Glomerular visceral epithelial cell (primary cell): ENCODE data around the gene GNAL.
"Not testable (repeated sequence)": the region's sequence is repeated elsewhere in the genome, so short reads cannot be mapped to it uniquely, and the experiment has no call there.

Source experiments
- DNase-seq: peaks from one replicate; pipeline ENCODE4 v3.0.0-alpha.2; 2016; ENCODE audit errors: extremely low spot score

Gene GNAL

DNA sequence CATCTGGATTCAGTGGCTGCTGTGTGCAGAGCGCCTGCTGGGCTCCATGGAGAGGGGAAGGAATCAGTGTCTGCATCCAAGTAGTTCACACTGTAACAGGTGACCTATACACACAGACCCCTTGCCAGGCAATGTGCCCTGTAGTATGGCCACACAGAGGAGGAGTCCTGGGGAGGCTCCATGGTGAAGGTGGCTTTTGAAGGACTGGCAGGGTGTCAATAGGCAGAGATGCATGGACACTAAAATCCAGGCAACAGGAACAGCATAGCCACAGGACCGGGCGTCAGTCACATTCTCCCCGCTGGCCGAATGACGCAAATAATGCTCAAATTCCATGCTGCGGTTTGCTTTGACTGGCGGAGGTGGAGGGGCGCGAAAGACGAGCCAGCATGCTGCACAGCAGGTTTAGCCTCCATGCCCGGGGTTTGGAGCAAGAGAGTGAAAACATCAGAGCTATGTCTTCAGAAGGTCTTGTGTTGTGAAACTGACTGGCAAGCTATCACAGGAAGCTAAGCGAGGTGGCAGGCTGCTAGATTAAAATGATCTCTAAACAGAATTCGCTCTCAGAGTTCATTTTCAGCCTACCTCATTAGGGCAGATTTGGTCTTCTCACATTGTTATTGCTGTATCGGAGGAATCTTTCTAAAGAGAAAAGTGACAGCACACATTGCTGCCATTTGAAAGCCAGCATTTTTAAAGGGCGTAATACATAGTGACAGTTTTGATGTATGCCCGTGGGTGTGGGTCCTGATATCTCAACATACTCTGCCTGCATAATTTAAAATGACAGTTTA lies 161.0 kb downstream of the GNAL start:
- peak; percentile 85 for DNase-seq

DNA sequence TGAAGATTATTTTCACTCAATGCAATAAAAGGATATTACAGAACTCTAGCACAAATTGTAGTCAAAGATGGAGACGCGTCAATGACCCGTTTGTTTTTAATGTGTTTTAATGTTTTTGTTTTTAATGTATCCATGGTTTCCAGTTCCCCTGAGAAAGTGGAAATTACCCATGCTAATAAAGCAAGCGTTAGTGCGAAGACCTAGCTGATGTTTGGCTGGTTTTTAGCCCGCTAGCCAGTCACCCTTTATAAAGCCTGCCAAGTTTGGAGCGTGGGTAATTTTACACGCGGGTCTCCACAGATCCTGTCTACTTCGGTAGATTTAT lies 161.7 kb downstream of the GNAL start:
- DNase-seq, result no peak

DNA sequence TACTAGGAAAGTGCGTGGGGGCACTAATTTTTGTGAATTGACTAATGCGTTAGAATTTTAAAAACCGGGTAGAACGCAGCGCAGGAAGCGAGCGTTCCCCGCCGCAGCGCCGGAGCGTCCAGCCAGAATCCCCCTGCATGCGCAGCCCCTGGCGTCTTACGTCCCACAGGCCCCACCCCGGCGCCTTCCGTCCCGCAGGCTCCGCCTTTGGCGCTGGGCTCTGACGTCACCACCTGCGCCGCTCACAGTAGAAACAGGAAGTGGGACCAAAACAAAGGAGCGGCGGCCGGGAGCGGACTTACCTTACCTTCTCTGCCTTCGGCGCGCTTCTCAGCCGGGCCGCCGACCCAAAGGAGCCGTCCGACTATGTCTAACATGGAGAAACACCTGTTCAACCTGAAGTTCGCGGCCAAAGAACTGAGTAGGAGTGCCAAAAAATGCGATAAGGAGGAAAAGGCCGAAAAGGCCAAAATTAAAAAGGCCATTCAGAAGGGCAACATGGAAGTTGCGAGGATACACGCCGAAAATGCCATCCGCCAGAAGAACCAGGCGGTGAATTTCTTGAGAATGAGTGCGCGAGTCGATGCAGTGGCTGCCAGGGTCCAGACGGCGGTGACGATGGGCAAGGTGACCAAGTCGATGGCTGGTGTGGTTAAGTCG lies 162.2 kb downstream of the GNAL start, which contains the start of gene CHMP1B:
CHMP1B (plus strand) TSS at position 268 of the 660 bp plus-strand sequence; CDS start at position 367, 99 bp downstream.
- DNase-seq, result peak; percentile 96

- peak; percentile 46 for DNase-seq
These were observed 162.8 kb downstream of the GNAL start for GRCh38 chr18:11851806-11852337.

DNA sequence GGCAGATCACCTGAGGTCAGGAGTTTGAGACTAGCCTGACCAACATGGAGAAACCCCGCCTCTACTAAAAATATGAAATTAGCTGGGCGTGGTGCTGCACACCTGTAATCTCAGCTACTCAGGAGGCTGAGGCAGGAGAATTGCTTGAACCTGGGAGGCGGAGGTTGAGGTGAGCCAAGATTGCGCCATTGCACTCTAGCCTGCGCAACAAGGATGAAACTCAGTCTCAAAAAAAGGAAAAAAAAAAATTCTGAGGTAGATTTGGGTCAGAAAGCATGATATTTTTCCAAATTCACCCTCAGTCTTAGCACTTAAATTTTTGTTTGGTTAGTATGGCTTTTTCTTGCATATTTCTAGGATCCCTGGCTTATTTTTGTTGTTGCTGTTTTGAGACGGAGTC lies 165.5 kb downstream of the GNAL start:
- not testable (repeated sequence) for DNase-seq

DNA sequence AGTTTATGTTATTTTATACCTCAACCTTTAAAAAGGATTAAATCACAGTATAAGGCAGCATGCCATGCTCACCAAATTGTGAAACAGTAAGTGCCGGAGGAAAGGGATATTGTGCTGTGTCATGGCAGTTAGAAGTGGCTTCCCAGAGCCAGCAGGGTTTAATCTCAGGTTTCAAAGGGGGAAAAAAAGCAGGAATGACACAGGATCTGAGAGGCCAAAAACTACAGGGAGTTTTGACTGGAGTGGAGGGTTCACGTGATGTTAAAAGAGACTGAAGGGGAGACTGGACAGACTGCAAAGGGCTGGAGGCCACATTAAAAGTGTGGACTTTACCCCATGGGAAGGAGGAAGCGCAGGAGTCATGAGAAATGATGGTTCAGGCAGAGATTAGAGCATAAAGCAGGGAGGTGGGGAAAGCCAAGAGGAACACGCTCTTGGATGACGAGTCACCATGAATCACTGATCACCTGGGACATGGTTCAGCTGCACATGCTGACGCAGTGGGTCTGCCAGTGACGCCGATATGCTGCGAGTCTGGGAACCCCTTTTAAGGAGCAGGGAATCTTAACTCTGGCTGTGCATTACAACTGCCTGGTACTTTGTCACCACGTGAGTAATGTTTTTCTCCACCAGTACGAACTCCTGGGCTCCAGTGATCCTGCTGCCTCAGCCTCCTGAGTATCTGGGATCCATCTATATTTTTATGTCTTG lies 168.3 kb downstream of the GNAL start:
- peak; percentile 94 for DNase-seq

DNA sequence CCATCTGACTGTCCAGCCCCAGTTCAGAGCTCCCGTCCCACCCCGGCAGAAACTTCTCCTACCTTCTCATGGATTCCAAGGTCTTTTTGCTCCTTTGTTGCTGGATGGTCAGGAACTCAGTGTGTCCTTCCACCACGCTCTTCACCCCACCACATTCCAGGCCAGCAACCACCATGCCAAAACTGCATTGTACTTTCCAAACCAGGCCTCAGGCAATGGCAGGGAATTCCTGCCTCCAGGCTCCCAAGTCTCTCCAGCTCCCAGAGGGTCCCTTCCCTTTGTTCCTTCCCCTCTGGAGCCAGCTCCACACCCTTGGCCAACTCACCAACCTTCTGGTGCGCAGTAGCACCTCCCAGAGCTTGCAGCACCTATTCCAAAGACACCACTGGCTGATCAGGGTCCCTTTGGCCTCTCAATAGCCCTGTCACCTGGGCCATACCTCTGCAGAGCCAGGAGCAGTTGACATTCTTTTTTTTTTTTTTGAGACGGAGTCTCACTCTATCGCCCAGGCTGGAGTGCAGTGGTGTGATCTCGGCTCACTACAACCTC lies 170.3 kb downstream of the GNAL start:
- no peak for DNase-seq

DNA sequence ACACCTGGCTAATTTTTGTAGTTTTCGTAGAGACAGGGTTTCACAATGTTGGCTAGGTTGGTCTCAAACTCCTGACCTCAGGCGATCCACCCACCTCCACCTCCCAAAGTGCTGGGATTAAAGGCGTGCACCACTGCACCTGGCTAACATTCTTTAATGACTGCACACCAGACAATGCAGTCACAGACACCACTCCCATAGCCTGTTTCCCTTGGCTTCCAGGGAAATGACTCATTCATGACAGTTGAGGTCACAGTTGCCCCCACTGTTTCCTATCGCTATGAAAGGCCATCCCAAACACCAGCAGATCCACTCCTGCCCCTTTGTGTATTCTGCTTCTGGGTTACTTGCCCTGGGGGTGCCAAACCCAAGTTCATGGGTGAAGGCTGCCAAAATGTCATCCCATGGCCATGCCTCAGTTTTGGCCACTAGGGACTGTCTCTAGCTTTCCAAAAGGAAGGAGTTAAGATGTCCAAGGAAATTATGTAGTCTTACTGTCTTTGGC lies 170.9 kb downstream of the GNAL start:
- DNase-seq, result peak; percentile 86

- DNase-seq, result peak; percentile 34
These were observed 171.8 kb downstream of the GNAL start for GRCh38 chr18:11860594-11861450.

DNA sequence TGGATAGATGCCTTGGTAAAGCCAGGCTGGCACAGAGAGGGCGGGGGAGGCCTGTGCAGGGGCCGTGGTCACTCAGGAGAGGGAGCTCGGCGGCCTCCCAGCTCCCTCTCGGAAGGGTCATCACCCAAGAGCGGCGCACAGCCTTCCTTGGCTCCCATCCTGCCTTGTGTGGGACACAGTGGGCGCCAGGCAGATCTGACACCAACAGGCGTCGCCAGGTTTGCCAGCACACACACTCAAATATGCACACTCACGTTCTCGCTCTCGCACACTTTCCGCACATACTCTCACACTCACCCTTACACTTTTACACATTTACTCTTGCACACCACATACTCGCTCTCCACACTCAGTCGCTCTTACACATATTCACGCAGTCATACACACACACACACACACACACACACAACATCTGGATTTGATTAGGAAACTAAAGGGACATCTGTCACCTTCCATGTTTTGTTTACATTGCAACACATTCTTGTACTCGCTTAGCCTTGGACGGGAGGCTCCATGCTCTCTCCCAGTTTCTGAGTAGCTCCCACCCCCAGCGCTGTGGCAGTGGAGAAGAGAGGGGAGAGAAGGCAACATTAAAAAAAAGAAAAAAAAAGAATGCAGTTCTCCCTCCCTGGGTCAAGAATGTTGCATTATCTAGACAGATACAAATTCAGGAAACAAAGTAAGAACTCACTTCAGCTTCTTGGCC lies 172.7 kb downstream of the GNAL start:
- no peak for DNase-seq

GRCh38 chr18:11862468-11863137 lies 173.5 kb downstream of the GNAL start:
- DNase-seq, result no peak

DNA sequence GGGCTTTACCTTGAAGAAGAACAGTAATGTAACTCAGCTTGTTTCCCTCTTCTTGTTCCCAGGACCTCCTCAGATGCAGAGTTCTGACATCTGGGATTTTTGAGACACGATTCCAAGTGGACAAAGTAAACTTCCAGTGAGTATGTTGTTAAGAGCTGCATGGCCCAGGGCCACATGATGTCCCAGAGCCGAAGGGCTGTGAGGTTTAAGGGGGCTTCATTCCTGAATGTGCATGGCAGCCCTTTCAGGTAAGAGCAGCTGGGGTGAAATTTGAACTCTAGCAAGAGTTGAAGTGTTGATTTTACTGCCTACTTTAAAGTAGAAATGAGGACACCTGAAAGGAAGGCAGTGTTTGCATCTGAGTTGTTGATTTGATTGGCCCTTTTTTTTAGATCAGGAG lies 175.4 kb downstream of the GNAL start:
- DNase-seq, result no peak

DNA sequence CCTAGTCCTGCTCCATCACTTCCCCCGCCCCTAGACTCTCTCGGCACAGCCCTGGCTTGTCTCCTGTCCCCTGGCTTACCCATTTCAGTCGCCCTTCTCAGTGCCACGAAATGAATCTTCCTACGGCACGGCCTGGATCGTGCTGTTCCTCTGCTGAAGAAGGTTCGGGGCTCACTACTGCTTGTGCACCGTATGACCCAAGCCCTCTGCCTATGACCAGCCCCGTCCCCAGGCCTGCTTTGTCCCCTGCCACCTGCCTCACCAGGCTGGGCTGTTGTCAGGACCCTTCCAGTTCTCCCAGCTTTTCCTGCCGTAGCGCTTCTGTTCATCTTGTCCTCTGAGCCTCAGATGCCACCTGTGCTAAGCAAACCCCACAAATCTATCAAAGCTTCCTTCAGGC lies 176.0 kb downstream of the GNAL start:
- DNase-seq, result no peak

DNA sequence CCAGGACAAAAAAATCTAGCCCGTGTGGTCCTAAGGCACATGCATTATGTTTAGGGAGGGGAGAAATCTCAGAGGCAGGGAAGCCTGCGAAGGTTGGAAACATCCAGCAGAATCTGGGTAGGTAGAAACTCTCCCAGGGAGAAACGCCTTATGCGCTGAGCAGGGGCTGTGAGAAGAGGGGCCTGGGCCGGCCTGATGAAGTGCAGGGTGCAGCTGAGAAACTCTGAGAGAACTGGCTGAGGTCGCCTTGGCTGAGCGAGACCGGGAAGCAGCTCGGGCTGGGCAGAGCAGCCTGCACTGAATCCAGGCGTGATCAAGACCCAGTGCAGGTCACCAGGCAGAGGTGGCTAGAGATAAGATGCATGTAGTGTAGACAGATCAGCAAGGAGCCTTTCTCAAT lies 177.3 kb downstream of the GNAL start:
- no peak for DNase-seq

DNA sequence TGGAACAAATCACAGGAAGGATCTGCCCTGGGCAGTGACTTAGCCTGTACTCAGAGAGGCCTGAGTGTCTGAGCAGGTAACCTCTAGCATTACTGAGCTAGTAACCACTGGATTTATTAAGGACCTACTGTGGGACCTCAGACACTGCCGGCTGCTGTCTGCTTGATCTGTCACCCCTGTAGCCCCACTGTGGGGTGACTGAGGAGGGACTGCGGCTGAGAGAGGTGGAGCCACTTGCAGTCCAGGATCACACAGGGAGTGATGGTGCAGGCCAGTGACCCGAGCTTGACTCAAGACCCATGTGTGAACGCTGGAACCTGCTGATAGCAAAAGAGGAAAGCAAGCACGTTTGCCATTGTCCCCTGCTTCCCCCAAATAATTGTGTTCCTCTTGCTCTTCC lies 177.7 kb downstream of the GNAL start:
- no peak for DNase-seq

DNA sequence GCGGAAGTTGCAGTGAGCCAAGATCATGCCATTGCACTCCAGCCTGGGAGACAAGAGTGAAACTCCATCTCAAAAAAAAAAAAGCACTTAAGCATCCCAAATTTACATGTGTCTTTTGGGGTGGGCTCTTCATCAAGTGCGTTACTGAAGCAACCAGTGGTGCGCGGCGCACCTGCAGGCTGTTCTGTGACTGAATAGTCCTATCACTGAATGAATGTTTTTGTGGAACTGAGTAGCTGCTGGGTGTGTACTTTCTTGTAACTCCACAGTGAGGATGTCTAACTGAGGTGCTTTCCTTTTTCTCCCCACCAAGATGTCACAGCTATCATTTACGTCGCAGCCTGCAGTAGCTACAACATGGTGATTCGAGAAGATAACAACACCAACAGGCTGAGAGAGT lies 179.2 kb downstream of the GNAL start:
- no peak for DNase-seq

DNA sequence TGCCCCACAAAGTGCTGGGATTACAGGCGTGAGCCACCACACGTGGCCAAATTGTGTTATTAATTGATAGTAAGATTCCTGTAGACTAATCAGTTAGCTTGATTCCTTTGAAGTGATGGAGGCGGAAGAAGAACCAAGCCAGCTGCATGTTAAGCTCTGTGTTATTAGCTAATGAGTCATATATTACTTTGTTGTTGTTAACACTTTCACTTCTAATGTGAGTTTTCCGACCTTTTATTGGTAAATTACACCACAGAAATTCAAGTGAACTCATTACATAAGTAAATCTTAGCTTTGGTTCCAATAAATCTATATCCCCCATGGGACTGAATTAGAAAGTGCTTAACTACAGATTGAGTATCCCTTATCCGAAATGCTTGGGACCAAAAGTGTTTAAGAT lies 182.4 kb downstream of the GNAL start:
- no peak for DNase-seq

DNA sequence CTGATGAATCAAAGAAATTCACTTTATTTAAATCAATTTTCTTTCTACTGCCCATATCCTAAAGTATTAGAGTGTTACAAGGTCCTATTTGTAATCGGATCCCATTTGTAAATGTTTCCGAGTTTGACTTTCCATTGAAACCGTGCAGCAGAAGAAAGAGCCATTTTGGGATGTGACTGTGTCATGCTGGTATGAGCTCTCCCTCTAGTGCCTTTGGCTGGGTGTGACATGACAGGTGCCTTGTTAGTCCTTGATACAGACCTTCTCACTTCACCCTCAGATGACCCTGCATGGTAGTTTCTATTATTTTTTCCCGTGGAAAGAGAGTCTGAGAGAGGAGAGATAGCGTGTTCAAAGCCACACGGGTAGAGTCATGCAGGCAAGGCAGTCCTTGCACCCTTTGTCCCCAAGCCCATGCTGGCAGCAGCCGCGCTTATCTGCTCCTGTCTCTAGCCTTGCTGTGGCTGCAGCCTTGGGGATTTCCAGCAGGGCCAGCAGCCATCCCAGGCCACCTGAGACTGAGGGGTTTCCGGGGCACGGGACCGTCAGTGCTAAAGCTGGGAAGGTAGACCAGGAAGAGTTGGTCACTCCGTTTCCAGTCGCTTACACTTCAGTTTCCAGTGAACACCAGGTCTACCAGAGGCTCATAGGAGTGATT lies 183.5 kb downstream of the GNAL start:
- DNase-seq, result peak; percentile 41

DNA sequence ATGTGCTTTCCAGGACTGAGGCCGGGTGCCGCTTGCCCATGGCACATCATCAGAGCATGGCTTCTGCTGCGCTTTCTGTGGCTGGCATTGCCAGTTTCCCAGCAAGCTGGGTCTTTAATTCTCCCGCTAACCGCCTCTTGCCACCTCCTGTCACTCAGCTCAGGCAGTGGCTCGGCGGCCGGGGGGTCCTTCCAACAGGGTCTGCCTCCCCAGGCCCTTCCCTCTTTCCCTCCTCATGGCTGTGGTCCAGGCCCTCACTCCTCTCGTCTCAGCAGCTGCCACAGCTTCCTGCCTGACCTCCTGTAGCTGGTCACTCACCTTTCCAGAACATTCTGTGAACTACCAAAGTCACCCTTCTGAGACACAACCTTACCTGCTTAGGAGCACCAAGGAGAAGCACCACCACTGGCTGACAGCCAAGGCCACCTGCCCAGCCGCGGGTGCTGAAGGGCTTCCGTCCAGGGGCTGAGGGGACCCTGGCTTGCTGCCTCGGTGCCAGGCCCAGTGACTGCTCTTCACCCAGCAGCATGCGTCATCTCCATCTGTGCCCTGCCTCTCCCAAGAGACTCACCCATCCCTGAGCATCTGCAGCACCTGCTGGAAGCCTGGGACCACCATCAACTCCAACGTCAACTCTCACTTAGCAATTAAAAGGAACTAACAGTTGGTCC lies 184.7 kb downstream of the GNAL start:
- no peak for DNase-seq
